NCI-H146 treated with DMSO at 0.1 percent for 48 hours (cell line): ENCODE measurements around the gene RYR1.
A peak's percentile ranks its signal among the peaks of the same experiment; 100 is the strongest.
"Not testable (repeated sequence)": the region's sequence is repeated elsewhere in the genome, so short reads cannot be mapped to it uniquely, and the experiment has no call there.

Experiments used
- DNase-seq: peaks from one replicate; lab custom pipeline; 2025; ENCODE audit not compliant: unreplicated experiment; lab: John Stamatoyannopoulos, UW

RYR1 gene

DNA sequence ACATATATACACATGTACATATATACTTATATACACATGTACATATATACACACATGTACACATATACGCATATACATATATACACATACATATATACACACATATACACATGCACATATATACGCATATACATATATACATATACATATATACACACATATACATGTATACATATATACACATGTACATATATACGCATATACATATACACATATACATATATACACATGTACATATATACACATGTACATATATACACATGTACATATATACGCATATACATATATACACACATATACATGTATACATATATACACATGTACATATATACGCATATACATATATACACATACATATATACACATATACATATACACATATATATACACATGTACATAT, 169.4 kb downstream of the RYR1 start:
- not testable (repeated sequence) for DNase-seq

DNA sequence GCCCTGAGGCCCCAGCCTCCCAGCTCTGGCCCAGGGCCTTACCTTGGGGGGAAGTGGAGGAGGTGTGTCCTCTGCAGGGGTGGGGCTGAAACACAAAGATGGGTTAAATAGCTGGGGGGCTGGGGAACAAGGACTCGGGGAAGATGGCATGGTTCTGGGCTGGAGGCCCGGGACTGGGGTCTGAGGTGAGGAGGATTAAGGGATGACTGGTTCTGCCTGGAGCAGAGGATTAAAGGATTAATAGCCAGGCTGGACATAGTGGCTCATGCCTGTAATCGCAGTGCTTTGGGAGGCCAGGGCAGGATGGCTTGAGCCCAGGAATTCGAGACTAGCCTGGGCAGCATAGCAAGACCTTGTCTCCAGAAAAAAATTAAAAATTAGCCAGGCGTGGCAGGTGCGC, 172.6 kb downstream of the RYR1 start:
- no peak for DNase-seq

DNA sequence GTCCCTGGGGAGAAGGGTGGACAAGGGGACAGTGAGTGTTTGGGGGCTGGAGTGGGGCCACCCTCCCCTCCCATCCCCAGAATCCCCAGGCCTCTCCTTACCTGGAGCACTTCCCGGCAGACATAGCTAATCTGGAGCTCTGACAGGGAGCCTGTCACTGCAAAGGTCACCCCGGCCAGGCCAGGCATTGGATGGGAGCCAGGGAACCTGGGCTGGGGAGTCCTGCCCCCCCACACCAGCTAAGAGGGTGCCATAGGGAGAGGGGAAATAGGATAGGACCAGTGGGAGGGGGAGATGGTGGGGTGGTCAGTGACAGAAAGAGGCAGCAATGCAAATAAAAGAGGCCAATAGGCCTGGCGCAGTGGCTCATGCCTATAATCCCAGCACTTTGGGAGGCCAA, 180.8 kb downstream of the RYR1 start:
- DNase-seq, result no peak

DNA sequence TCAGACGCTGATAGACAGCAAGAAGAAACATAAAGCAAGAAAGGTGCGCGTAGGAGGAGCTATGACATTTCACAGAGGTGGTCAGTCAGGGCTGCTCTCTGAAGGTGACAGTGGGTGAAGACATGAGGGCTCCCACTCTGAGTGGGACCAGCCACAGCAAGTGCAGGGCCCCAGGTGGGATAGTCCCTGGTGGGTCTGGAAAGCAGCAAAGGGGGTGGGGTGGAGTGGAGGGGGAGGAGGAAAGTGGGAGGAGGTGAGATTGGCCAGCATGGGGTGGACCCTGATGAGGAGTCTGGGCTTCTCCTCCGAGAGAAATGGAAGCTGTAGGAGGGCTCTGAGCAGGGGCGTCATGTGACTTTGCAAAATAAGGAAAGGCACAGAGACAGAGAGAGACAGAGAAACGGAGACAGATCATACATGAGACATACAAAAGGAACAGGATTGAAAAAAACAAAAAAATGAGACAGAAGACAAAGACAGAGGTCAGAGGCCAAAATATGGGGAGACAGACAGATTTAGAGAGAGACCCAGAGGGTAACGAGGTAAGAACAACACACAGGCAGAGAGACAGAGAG, 181.6 kb downstream of the RYR1 start:
- no peak for DNase-seq

DNA sequence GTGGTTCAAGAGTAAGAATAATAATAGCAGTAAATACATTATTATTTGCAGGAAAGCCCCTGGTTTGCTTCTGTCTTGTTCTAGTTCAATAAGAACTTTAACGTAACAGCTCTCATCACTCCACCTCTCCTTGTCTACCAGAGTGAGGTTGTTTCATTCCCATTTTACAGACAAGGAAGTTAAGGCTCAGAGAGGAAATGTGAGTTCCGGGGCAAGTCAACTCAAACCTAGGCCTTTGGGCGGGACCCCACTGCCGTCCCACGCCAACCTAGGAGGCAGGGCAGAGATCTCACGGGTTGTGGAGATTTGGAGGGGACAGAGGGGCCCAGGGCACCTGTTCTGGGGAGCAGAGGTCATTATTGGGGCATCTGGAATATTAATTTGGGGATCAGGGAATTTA, 182.8 kb downstream of the RYR1 start:
- DNase-seq, result no peak

DNA sequence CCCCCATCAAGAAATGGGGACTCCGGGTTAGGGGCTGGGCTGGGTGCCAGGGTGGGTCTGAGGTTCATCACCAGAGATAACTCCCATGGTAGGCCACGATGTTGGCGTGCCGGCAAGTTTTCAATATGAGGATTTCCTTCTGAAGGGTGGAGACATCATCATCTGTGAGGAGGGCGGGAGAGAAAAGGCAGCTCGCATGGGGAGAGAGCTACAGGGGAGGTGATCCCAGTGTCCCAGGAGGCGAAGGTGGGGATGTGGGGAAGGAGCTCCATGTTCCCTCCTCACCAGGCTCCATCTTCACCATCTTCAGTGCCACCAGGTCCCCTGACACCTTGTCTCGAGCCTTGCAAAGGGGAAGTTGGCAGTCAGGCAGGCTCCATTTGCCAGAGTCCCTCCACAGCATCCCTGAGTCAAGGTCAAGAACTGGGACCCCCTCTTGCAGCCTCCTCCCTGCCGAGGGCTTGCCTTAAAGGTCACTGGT, 183.8 kb downstream of the RYR1 start:
- no peak for DNase-seq

DNA sequence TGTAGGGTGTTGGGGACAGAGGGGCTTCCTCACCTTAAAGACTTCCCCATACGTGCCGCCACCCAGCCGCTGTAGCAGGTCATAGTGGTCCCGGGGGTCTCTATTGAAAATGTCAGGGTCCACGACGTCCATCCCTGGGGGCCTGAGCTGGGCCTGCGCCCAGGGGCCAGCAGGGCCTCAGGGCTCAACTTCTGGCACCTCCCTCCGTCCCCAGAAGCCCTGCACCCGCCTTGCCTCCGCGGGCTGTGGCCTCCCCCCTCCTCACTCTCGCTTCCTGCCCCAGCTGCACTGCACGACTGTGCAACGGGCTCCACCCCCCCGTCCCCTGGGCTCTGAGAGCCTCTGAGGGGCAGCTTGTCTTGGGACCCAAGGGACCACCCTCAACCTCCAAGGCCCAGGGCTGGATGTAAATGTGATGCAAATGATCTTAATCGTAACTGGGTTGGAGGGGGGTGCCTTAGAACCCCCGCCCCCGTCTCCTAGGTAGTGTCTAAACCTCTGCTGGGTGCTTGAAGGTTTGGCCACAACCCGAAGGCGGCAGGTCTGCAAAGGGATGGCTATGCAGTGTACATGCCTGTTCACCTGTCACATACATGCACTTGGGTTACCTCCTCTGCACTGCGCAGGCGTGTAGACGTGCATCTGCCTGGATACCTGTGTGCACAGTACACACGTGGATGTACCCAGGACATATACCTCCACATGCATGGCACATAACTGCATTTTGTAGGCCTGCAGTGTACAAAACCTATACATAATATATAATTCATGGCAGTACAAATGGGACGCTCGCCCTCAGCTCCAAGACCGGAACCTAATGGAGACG, 184.5 kb downstream of the RYR1 start, which contains the start of gene MAP4K1:
TSS of gene MAP4K1 (minus strand) at position 190 of the 826 bp plus-strand sequence. CDS start at position 132, 58 bp downstream.
- no peak for DNase-seq

DNA sequence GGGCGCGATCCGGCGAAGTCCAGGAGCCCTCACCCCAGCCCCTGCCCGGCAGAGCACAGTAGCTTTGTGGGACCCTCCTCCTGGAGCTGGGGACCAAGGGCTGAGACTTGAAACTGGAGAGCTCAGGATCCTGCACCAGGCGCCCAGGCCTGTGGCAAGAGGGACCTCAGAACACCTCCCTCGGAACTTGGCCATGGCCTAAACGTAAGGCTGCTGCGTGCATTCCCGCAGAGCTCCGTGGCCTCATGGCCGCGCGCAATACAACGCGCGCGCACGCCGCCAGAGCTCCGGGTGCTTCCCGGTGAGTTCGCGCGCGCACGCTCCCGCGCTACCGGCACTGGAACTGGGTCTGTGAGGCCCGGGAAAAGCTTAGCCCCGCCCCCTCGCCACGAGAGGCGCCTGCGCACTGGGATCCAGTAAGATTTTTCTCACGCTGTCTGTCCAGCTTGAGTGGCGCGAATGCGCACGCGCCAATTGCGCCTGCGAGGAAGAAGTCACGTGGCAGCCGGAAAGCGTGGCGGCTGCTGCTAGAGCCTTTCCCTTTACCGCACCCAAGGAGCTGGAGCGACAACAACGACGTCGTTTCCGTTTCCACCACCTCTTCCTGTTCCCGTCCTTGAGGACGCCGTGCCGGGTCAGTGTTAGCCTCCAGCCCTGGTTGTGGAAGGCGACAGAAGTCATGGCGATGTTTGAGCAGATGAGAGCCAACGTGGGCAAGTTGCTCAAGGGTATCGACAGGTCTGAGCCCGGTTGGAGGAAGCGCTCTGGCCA, 185.3 kb downstream of the RYR1 start, which contains the start of gene EIF3K:
TSS of gene EIF3K (plus strand) at position 599 of the 771 bp plus-strand sequence. CDS start at position 680, 81 bp downstream.
- DNase-seq, result peak; percentile 95

DNA sequence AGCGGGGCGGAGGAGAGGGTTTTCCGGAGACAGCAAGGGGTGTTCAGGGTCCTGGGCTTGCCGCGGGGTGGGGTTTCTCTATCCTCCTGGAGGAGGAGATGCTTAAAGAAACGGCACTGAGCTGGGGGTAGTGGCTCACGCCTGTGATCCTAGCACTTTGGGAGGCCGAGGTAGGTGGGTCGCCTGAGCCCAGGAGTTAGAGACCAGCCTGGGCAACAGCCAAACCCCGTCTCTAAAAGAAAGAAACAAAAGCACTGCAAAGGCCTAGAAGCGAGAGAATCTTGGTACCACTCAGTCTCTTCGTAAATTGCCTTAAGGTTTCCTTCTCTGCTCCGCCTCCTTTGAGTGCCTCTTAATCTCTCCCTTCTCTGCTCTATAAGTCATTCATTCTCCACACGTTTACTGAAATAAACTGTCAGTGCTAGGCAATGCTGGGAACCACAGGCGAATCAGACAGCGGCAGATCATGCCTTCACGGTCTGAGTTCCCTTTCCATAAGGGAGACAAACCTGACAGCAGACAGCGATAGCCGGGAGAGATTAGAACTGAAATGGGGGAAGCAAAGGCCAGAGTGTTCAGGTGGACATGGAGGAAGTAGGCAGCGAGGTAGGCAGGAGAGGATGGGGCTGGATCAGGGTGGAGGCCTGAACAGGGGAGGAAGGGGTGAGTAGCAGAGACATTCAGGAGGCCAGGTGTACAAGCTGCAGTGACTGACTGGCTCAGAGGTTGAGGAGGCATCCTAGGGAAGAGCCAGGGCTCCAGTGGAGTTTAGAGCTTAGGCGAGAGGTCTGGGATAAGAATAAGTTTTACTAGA, 186.1 kb downstream of the RYR1 start:
- DNase-seq, result no peak

DNA sequence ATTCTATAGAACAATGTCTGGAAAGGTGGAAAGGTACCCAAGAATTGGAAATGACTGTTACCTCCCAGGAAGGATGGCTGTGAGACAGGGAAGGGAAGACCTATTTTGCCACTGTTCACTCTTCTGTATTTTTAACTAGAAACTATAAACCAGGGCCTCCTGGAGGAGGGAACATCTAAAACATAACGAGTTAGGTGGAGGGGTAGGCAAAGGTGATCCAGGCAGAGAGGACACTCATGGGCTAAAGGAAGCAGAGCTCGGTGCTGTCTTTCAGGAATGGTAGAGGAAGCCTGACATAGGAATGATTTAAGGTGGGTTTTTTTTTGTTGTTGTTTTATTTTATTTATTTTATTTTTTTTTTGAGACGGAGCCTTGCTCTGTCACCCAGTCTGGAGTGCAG, 191.3 kb downstream of the RYR1 start:
- DNase-seq, result no peak

DNA sequence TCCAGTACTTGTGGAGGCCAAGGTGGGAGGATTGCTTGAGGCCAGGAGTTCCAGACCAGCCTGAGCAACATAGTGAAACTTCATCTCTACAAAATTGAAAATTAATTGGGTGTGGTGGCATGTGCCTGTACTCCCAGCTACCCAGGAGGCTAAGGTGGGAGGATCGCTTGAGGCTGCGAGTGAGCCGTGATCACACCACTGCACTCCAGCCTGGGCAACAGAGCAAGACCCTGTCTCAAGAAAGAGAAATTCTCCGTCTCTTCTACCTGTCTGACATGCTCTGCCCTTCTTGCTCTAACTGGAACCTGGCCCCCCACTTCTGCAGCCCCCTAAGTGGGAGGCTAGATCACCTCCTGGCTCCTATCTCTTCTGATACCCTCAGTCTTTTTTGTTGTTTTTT, 192.9 kb downstream of the RYR1 start:
- DNase-seq, result no peak

DNA sequence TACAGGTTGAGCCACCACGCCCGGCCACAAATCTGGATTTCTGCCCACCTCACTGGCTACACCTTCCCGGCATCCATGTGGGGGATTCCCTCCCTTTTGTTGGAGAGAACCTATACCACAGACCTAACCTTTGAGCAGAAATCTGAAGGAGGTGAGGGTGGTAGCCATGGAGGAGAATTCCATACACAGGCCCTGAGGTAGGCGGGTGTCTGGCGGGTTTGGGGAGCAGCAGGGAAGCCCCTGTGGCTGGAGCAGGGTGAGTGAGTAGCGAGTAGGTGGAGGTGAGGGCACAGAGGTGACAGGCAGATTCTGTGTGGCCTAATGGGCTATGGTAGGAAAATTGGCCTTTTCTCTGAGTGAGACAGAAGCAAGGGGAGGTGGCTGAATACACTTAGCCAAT, 196.1 kb downstream of the RYR1 start:
- no peak for DNase-seq

DNA sequence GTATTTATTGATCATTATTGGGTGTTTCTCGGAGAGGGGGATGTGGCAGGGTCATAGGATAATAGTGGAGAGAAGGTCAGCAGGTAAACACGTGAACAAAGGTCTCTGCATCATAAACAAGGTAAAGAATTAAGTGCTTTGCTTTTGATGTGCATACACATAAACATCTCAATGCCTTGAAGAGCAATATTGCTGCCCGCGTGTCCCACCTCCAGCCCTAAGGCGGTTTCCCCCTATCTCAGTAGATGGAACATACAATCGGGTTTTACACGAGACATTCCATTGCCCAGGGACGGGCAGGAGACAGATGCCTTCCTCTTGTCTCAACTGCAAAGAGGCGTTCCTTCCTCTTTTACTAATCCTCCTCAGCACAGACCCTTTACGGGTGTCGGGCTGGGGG, 197.8 kb downstream of the RYR1 start:
- not testable (repeated sequence) for DNase-seq

DNA sequence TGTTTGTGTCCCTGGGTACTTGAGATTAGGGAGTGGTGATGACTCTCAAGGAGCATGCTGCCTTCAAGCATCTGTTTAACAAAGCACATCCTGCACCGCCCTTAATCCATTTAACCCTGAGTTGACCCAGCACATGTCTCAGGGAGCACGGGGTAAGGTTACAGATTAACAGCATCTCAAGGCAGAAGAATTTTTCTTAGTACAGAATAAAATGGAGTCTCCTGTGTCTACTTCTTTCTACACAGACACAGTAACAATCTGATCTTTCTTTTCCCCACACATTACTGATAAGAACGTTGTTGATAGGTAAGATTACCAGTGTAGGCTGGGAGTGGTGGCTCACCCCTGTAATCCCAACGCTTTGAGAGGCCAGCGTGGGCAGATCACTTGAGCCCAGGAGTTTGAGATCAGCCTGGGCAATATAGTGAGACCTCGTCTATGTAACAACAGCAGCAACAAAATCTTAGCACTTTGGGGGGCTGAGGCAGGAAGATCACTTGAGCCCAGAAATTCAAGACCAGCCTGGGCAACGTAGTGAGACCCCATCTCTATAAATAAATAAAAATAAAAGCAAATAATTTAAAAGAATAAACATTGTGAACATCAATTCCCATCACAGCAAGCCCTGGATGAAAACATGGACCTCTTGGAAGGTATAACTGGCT, 198.5 kb downstream of the RYR1 start:
- DNase-seq, result not testable (repeated sequence)

DNA sequence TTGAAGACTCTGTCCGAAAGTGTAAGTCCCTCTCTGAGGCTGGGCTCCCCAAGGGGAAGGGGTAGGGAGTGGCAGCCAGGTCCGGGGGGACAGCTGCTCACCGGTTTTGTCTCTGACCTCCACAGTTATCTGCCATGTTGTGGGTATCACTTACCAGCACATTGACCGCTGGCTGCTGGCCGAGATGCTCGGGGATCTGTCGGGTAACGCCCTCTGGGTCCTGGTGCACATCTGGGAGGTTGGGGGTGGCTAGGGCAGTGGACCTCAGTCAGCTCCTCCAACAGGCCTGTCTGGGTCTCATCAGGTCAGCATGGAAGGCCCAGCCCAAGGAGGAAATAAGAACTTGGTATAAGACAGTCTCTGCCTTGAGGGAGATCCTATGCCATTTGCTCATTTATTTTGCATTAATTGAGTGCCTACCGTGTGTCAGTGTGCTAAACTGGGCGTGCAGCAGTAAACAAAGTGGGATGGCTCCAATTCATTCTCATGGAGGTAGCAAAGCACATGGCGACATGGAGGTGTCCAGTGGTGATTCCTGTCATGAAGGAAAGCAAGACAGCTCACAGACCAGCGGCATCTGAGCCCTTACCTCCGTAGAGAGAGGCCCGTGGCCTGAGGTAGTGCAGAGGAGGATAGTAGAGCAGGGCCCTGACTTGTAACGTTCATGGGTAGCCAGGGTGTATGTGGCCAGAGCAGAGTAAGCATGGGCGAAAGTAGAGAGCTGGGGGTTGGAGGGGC, 199.2 kb downstream of the RYR1 start:
- DNase-seq, result no peak

DNA sequence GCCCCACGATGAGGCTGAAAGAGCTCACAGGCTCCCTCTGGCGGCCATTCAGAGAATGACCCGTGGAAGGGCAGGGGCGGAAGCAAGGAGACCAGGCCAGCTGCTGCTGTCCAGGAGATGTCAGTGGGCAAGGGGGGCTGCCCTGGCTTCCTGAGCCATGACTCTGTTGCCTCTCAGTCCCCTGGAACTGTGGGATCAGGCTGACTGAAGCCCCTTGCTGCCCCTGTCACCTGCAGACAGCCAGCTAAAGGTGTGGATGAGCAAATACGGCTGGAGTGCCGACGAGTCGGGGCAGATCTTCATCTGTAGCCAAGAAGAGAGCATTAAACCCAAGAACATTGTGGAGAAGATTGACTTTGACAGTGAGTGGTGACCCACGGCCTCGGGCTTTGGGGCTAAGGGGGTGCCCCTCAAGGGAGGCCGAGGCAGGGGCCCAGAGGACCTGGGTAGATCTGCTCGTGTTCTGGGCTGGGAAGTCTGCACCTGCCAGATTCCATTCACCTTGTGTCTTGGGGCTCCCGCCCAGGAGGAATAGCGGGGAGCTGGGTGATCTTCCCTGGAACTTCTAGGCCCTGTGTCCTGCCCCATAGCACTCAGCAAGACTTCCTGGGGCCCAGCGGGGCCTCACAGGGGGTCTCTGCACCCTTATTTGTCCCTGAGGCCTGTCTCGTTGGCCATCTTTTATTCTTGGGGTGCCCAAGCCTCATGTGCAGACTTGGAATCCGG, 201.4 kb downstream of the RYR1 start:
- DNase-seq, result peak; percentile 12

DNA sequence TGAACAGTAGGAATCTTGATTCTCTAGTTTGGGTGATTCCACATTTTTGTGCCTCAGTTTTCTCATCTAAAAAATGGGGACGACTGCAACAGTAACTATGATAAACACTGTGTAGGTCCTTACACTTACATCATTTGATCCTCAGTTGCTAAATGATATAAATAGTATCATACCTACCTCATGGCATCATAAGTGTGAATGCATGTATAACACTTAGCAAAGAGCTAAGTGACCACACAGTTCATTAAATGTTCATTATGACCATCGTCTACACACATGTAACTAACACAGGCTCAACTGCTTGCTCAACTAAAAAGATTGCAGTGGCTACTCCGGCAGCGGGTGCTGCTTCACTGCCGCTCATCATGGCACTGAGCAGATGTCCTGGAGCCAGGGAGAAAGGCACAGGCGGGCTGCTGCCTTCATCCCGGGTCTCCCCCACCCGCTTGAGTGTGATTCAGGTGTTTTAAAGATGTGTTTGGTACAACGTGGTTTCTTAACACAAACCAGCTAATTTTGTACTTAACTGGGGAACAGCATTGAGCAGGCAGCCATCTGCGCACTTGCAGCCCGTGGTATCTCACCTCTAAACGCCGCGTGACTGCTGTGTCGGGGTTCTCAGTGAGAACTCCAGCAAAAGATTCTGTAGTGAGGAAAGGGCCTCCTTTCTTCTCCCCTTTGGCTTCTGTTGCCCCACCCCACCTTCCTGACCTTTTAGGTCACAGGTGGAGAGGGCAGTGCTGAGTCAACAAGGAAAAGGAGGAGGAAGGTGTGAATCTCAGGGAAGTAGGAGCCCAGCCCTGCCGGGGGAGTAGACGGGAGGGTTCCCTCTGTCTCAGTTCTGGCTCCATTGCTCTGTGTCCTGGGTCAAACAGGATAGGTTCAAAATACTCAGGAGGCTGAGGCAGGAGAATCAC, 202.2 kb downstream of the RYR1 start:
- DNase-seq, result no peak
